Stimulated activated CD8-positive, alpha-beta memory T cell treated with anti-CD3 and anti-CD28 coated beads, Interleukin-12 subunit alpha, Interleukin-12 subunit beta, amount 100 ng/mL, for 24 hours (primary cell): Measurements from ENCODE around the gene ALDH1A1.

Experiments
- DNase-seq: peaks from one replicate; pipeline ENCODE4 v3.0.0-alpha.2; 2020; ENCODE audit errors: extremely low read depth

ALDH1A1 gene

DNA sequence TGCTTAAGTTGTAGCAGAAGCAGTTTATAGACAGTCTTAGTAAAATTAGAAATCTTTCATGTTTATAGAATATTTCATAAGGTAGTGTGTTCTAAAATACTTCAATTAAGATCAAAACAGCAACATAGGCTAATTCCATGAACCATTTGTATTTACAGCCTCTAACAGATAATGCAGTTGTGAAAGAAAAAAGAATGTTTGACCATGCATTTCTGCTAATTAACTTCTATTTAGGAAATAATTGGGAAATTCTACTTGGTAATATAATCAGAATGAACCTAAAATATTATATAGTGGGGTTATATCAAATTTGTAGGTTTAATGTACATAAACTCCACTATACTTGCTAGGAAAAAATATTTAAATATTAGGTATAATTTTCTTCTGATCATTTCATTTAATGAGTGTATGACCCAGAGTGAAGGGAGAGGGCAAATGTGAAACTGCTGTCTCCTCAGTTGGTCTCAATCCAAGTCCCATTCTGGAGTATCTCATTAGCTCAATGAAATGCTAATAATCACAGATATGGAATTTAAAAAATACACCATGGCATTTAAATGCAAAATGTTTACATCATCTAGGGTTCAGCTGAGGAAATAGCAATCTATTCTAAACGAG is 34.9 kb downstream of the ALDH1A1 start:
- DNase-seq: no peak

DNA sequence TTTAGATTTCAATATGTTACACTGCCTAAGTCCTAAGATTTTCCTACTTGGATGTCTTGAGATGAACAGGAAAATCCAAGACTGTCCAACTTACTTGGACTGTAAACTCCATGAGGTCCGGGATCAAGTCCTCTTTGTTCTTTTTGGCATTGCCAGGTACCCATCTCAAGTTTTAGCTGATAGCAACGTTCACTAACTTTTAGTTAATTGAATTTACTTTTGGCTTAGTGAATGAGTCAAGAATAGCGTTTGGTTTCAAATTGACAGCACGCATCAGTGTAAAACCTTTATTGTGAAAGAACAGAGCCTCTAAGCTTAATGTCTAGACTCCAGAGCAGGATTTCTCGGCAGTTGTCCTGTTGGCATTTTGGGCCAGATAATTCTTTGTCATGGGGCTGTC is 37.2 kb downstream of the ALDH1A1 start:
- no peak for DNase-seq

DNA sequence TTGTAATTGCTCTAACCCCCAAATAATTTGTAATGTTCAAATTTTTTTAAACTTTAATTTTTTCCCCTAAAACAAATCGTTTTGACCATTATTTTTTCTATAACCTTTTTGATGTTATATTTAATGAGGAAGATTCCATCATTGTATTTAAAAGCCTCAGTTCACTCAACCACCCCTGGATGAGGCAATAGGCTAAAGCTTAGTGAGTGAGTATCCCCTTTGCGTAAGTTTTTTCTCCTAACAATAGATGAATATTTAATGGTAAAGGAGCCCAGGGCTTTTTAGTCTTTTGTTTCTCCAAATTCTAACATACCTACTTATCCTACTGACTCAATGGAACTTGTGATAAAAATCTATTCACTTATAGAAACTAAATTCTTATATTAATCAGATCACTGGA is 38.1 kb downstream of the ALDH1A1 start:
- DNase-seq: no peak

DNA sequence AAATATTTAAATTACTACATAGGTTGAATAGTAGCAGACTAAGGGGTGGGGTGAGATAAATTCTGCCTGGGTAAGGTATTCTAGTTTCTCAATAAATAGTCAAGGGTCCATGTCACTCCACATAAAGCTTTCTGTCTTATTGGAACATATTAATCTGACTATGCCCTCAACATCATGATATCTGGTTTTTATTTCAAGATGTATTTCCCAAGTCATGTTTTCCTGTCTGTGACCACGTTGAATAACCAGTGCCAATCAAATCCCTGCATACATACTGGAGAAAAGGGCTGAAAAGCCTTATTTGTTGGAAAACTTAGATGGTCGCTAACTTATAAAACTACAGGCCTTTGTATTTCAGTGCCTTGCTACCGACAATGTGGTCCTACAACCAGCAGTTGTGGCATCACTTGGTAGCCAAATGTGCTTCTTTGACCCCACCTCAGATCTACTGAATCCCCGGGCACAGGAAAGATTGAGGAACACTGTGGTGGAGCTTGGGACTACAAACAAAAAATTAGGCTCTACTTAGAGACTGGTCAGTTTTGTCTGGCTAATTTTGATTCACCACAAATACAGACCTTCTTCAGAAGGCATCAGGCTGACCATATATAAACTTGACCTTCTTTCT is 39.4 kb downstream of the ALDH1A1 start:
- no peak for DNase-seq

DNA sequence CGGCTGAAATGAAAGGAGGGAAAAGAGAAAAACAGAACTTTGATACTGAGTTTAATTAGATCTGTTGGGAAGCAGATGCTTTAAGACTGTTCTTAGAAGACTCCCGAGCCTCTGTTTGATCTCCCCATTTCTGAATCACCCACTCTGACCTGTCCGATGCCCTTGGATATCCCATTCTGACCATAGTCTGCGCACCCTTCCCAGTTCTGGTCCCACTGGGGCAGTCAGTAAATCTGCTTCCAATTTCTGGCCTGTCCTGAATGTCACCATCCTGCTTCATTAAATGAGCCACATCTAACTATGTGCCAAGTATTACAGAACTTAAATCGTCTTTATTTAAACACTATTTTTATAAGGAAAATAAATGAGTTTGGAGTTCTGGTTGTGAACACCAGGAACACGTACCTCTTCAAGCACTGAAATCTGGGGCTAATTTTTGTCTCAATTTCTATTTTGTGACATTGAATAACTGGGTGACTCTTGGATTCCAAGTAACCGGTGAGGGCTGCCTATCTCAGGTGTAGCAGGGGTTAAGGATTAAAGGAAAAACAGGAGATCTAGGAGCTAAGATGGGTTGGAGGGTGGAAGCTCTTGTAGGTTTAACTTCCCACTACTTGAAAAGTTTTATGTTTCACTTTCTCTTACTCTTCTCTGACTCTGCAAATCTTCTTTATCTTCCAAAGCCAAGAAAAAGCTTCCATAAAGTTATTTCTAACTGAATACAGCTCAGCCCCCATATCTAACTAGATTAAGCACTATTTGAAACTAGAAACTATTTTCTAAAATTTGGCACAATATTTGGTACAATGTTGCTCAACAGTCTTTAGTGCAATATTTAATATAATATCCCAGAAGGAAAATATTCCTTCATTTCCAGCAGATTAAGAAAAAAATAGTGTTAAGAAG is 40.1 kb downstream of the ALDH1A1 start:
- no peak for DNase-seq

DNA sequence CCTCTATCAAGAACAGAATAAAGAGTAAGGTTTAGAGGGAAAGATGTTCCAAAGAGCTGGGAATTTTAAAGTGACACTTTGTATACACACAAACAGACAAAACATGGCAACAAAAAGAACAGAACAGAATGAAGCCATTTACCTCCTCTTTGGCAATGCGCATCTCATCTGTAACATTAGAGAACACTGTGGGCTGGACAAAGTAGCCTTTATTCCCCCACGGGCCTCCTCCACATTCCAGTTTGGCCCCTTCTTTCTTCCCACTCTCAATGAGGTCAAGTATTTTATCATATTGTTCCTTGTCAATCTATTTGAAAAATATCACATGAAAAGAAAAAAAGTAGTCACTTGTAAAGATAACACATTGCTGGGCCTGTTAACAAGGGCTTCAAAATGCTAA is 41.0 kb downstream of the ALDH1A1 start:
- no peak for DNase-seq

DNA sequence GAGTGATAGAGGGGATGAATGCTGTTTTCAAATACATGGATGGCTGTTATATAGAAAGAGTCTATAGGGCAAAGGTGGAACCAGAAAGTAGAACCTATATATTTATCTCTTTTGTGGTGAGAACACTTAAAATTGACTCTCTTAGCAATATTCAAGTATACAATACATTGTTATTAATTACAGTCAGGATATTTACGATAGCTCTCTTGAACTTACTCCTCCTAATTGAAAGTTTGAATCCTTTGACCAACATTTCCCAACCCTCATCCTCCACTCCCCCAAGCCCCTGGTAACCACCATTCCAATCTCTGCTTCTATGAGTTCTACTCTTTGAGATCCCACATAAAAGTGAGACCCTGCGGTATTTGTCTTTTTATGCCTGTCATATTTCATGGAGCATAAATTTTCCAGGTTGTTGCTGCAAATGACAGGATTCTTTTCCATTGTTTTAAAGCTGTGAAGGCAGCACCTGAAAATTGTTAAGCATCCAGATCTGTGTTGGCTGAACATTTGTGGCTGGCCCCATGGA is 41.5 kb downstream of the ALDH1A1 start:
- DNase-seq: no peak

DNA sequence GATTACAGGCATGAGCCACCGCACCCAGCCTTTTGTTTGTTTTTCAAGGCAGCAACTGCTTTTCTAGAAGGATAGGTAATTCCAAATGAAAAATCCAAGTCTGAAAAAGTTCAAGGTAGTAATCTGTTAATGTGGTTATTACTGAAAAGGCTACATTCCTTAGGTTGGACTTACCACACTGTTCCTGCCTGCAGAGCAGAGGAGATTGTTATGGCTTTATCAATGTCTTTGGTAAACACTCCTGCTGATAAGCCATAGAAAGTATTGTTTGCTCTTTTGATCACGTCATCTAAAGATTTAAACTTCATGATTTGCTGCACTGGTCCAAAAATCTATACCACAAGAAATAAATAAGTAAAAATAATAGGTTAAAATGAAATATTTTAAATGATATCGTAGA is 43.4 kb downstream of the ALDH1A1 start:
- DNase-seq: no peak

DNA sequence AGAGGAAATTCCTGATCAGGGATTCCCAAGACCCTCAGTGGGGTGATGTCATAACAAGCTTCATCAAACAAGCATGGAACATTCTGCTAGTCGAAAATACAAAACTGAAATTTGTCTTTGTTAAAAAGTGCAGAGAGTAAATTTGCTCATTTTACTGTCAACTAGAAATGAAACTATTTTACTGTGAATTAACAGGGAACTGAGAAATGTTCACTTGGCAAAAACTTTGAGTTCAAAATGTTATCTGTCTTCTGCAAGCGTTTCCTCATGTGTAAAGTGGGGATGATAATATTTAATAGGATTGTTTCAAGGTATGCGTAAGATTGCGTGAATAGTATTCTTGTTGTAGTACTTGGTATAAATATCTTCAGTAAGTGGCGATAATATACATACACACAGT is 45.4 kb downstream of the ALDH1A1 start:
- no peak for DNase-seq

DNA sequence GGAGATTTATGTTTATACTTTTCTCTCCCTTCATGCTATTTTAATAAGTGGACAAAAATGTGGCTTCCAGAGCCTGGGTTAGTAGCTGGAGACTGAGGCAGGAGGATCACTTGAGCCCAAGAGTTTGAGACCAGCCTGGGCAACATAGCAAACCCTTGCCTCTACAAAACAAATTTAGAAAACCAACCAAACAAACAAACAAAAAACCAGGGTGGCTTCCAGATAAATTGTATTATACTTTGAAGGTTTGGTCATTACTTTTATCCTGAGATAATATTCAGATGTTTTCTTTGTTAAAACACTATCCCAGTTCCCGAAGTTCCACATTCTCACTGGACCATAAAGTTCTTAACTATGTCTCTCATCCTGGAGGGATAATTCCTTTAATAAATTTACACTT is 46.0 kb downstream of the ALDH1A1 start:
- no peak for DNase-seq

DNA sequence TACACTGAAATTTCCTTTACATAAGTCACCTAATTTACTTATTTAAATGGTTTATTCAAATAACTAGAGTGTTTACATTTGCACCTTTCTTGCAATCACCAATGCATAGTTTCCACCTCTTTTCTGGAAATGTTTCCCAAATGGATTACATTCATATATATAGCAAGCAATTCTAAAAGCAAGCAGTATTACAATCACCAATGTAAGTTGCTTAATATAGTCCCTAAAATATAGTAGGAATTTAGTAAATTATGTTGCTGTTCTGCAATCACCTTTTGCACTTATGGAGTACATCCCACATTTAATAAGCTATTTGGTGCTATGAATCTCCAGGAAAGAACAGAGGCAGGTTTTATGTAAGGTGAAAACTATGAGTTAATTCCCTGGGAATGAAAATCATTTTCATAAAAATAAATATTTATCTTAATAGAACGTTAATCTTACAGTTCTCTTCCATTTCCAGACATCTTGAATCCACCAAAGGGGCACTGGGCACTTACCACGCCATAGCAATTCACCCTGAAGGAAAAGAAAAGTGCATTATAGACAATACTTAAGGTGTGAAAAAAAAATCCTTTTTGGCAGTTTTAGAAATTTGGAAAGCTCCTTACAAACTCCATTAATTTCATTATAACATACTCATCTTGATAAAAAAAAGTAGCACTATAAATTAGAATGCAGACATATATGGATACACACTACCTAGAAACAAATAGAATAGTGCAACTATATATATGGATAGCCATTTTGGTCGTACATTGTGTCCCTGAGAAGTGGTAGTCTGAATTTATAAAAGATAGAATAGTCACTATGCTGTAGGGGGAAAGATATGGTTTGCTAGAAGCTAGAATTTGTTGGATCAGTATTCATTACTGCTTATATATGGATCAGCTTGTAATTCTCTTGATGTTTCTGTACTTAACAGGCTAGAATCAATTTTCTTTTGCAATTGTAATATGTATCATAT is 47.1 kb downstream of the ALDH1A1 start:
- DNase-seq: no peak

DNA sequence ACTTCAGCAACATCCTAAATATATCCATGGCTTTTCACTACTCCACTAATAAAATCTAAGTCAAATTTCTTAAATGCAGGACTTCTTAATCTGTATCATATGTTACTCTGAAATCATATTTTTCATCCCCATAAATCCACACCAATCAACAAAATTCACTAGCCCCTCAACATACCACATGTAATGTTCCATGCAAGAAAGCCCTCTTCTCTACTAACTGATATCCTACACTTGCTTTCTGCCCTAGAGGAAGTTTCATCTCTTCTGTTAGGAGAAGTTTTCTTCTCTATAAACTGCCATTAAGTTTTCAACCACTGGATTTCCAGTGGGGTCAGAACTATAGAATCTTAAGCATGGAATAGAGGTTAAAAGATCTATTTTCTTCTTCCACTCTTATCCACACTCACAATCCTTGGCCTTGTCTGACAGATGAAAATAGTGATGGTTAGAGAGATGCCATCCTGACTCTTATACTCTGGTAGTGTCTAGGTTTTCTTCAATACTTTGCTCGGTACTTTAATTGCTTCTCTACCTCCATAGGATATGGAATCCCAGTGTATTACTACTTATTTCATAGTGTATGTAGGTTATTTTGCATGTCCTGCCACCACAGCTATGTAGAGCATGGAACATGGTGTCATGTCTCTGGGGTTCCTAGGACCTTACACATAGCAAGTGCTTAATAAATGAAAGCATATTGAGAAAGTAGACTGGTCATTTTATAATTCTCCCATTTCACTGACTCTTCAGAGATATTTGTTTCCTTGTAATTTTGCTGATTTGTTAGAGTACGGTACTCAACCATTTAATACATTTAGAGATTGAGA is 48.4 kb downstream of the ALDH1A1 start:
- no peak for DNase-seq

DNA sequence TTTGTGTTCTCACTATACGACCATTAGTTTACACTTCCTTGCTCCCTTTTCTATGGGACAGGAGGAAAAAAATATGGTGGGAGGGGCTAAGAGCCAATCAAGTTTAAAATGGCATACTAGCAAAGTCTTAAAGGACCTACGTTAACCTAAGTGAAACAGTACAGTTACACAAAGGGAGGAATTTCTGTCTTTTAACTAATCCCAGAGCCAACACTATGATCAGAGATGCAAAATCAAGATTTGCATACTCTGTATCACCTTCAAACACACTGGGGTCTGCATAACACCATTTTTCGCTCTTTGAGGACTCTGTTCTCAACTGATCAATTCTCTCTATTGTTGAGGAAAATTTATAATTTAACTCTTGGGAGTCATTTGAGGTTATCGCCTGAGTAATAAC is 49.8 kb downstream of the ALDH1A1 start:
- DNase-seq: no peak

DNA sequence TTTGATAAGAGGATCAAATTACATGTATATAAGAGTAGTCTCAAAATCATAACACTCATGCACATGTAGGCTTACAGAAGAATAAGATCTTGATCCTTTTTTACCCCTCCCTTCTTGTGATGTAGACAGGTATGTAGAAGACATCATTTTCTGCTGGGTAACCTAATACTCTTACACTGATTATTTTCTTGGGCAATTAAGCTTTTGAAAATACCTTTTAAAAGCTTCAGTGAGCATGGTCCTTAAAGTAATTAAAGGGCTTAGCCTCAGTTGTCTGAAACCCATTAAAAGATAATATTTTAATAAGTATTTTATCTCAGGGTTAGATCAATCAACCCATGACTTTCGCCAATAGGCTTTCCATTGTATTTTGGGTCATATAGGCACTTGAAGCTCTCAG is 50.6 kb downstream of the ALDH1A1 start:
- no peak for DNase-seq

DNA sequence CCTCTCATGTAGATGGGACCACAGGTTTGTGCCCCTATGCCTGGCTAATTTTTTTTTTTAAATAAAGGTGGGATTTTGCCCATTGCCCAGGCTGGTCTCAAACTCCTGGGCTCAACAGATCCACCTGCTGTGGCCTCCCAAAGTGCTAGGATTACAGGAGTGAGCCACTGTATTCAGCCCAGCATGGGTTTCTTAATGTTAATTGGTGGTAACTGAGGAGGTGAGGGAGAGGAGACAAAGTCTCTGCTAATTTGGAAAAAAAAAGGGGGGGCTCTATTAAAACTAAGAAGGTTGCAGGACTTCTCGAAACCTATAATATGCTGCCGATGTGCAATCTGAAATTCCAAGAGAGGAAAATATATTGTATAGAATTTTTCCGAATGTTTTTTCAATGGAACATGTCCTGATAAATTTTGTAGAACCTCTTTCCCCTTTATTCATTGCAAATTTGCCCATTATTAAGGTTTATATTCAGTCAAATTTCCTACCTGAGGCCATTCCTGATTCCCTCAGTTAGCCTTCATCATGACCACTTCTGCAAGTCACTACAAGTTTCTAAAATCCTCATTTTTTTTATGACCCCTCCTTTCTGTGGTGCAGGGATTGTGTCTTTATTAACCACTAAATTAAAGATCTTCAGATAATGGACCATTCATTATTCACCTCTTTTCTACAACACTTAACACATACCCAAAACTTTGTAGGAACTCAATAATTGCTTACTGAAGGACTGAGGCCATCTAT is 52.9 kb downstream of the ALDH1A1 start:
- DNase-seq: no peak

DNA sequence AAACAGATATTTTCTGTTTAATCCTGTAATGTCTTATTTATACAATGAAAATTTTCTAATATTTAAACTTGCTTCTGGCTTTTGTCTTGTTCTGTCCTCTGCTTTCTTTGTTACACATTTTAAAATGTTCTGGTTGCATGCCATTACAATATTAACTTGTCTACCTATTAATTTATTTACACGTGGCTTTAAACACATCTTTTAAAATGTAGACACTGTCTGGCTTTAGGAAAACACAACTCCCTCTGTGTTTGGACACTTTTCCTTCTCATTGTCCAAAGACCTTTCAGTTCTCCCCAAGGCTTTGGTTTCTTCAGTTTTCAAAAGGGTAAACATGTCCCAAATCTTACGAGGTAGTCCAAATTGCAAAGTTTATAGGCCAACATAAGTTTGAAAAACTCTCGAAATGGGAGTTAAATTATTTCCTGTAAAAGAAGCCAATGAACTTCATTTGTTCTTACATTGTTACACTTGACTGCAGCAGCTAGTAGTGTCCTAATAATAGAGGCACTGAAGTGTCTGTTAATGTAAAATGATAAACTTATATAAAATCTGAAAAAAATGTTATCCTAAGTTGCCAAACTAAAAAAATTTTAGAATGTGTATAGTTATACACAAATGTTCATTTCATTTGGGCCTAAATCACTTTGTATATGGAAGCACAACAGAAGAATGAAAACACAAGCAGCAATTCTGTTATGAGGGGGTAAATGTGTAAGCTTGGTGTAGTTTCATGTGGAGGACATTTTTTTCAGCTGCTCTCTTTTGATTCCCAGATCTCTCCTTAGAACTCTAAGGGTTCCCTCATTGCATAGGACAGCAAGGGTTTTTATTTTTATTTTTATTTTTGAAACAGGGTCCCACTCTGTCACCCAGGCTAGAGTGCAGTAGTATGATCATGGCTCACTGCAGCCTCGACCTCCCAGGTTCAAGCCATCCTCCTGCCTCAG is 53.8 kb downstream of the ALDH1A1 start:
- no peak for DNase-seq

DNA sequence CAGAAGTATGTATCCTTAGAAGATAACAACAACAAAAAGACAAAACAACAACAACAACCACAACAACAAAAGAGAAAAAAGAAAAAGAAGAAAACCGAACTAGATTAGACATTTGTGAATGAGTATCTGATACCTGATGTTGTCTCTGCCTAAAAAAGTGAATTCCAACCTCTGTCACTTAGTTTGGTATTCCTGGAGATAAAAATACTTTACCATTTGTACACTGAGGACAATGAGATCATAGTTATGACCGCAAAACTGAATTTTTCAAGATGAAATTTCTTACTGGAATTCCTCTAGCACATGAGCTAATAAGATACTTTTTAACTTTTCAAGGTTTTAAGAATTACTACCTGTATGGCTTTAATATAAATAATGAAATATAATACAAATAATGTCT is 54.5 kb downstream of the ALDH1A1 start:
- DNase-seq: no peak

DNA sequence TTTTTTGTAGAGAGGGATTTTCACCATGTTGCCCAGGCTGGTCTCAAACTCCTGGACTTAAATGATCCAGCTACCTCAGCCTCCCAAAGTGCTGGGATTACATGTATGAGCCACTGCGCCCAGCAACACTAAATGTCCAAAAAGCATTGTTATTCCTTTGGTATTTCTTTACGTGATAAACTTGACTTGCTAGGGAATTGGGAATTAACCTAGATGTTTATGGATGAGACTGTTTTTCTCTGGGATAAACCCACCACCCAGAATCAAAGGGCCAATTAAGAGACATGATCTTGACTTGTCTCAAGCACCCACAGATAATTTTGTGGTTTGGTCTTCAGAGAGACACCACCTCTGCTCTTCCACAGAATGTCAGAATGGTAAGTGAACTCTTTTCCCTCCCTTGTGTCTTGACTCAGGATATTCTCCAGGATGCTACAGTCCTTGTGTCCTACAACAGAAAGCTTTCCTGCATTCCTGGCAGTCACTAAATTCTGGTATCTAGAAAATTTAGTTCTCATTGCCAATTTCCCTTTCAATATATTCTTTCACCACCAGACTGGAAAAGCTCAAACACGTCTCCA is 55.7 kb downstream of the ALDH1A1 start:
- no peak for DNase-seq
